HepG2 (cell line): Measurements from ENCODE around the gene PRRC2A. TPM values are rescaled to one million over a fixed set of nuclear protein-coding genes. Genes with fewer than 3 reads are reported as not detected.
A peak's percentile ranks its signal among the peaks of the same experiment; 100 is the strongest.

Experiments used
- ATAC-seq: fragments of 200-7000 bp; cut with Tn5 transposase; 3 replicates; pipeline ENCODE4 v1.9.1; 2020; ENCODE audit warnings: mild to moderate bottlenecking, moderate library complexity
- BruUV-seq: library from RNA; stranded (reverse); fragments of 400-500 nt; replicated peaks from 2 replicates; lab custom pipeline; 2021; lab: Mats Ljungman, UMichigan
- CTCF ChIA-PET: fragments of 300-600 bp; formaldehyde crosslinking; extraction: SDS; loops from one replicate; lab custom pipeline; 2021; ENCODE audit warnings: low total read pairs, inconsistent platforms, low intra/inter-chr PET ratio; lab: Yijun Ruan, JAX
- POLR2A ChIA-PET: fragments of 350-600 bp; sonication (Branson Sonifier 250); formaldehyde crosslinking; loops from one replicate; lab custom pipeline; 2020; ENCODE audit warnings: antibody characterized with exemption, inconsistent platforms; lab: Yijun Ruan, JAX
- DNase-seq: peaks from one replicate; pipeline ENCODE4 v3.0.0-alpha.2; 2015; ENCODE audit warnings: low spot score
- FAIRE-seq: peaks from 3 replicates; lab custom pipeline; 2011; peaks lifted over from hg19 to GRCh38; lab: Jason Lieb, UNC
- H2AFZ ChIP-seq: one replicate; pipeline ENCODE4 v1.6.1; 2011; ENCODE audit warnings: low read length, inconsistent platforms
- H3K27ac ChIP-seq: fragments of 300-600 bp; 3 replicates; pipeline ENCODE4 v1.8.0; 2011; ENCODE audit warnings: mixed run types, mild to moderate bottlenecking, mixed read lengths, low read length, inconsistent platforms; ENCODE audit not compliant: insufficient read depth; ENCODE audit errors: extremely low read length
- H3K27me3 ChIP-seq, 2 experiments: fragments of 200-600 bp in 1 of 2; 2 replicates in 1 of 2; 3 replicates in 1 of 2; pipeline versions ENCODE4 v1.6.0 to v1.8.0; 2011; ENCODE audit warnings: low read length in 2 of 2, mild to moderate bottlenecking in 2 of 2, moderate library complexity in 2 of 2, inconsistent platforms in 1 of 2; ENCODE audit not compliant: insufficient read depth in 2 of 2, control insufficient read depth in 1 of 2
- H3K36me3 ChIP-seq, 2 experiments: fragments of 200-600 bp in 1 of 2; replicated peaks in 1 of 2; 2 replicates in 1 of 2; 3 replicates in 1 of 2; pipeline versions ENCODE4 v1.5.1 to v1.8.0; 2011; ENCODE audit warnings: low read length in 2 of 2, inconsistent platforms in 1 of 2; ENCODE audit not compliant: insufficient read depth in 2 of 2, control insufficient read depth in 1 of 2
- H3K4me1 ChIP-seq: 2 replicates; pipeline ENCODE4 v1.5.1; 2012; ENCODE audit warnings: low read length, inconsistent platforms; ENCODE audit not compliant: insufficient read depth
- H3K4me2 ChIP-seq: 2 replicates; pipeline ENCODE4 v1.6.0; 2011; ENCODE audit warnings: low read depth, low read length, inconsistent platforms
- H3K4me3 ChIP-seq, 3 experiments: fragments of 200-600 bp in 1 of 3; sonication (generic), shearing (Covaris generic) in 1 of 3; replicated peaks in 1 of 3; 2 replicates each; pipeline ENCODE4 v1.5.1; 2011 to 2016; ENCODE audit warnings: low read length in 3 of 3, inconsistent platforms in 2 of 3, low read depth in 2 of 3, mild to moderate bottlenecking in 2 of 3, control low read depth in 1 of 3, mixed read lengths in 1 of 3; ENCODE audit not compliant: insufficient read depth in 1 of 3
- H3K79me2 ChIP-seq: one replicate; pipeline ENCODE4 v1.6.1; 2011; ENCODE audit warnings: low read length, inconsistent platforms; ENCODE audit not compliant: insufficient read depth
- H3K9ac ChIP-seq: 2 replicates; pipeline ENCODE4 v1.6.0; 2011; ENCODE audit warnings: mild to moderate bottlenecking, low read depth, low read length, inconsistent platforms; ENCODE audit not compliant: insufficient read depth
- H3K9me3 ChIP-seq: 2 replicates; pipeline ENCODE4 v1.5.1; 2012; ENCODE audit warnings: mild to moderate bottlenecking, low read length
- H4K20me1 ChIP-seq: 2 replicates; pipeline ENCODE4 v1.6.0; 2011; ENCODE audit warnings: inconsistent platforms, mild to moderate bottlenecking, low read length, moderate library complexity; ENCODE audit not compliant: insufficient read depth
- BHLHE40 ChIP-seq: IDR thresholded peaks from 2 replicates; pipeline ENCODE4 v1.6.1; 2011; ENCODE audit warnings: low read length, improper control_type of control experiment
- JUNB ChIP-seq: sonication (generic); formaldehyde crosslinking; IDR thresholded peaks from 2 replicates; pipeline ENCODE4 v1.8.0; 2022; ENCODE audit warnings: missing genetic modification reagents, mild to moderate bottlenecking, borderline replicate concordance
- NFYB ChIP-seq: sonication (generic); formaldehyde crosslinking; IDR thresholded peaks from 2 replicates; pipeline ENCODE4 v1.4.0; 2020; ENCODE audit warnings: missing genetic modification reagents
- PTBP1 ChIP-seq: fragments of 200-400 bp; formaldehyde crosslinking; IDR thresholded peaks from 2 replicates; pipeline ENCODE4 v1.6.1; 2018; ENCODE audit warnings: low read length, low read depth; ENCODE audit not compliant: poor library complexity, severe bottlenecking
- SETDB1 ChIP-seq: sonication (generic); formaldehyde crosslinking; IDR thresholded peaks from 2 replicates; pipeline ENCODE4 v1.5.1; 2020; ENCODE audit warnings: missing genetic modification reagents, mild to moderate bottlenecking, borderline replicate concordance
- SP1 ChIP-seq, 2 experiments: fragments of 450-650 bp in 1 of 2; sonication (generic) in 1 of 2; formaldehyde crosslinking in 1 of 2; IDR thresholded peaks; 2 replicates each; pipeline versions ENCODE4 v1.4.0 to v1.6.1; 2016 to 2020; ENCODE audit warnings: missing genetic modification reagents in 1 of 2
- ZNF260 ChIP-seq: sonication (generic); formaldehyde crosslinking; IDR thresholded peaks from 2 replicates; pipeline ENCODE4 v1.4.0; 2020; ENCODE audit warnings: missing genetic modification reagents, low read depth, mild to moderate bottlenecking, borderline replicate concordance
- ZNF501 ChIP-seq: sonication (generic); formaldehyde crosslinking; IDR thresholded peaks from 2 replicates; pipeline ENCODE4 v1.5.1; 2020; ENCODE audit warnings: mild to moderate bottlenecking, moderate library complexity, missing genetic modification reagents
- ZNF720 ChIP-seq: sonication (generic); formaldehyde crosslinking; IDR thresholded peaks from 2 replicates; pipeline ENCODE4 v1.4.0; 2020; ENCODE audit warnings: missing genetic modification reagents
- WGBS: methylation state at CpG from one replicate; pipeline ENCODE4 v1.1.6; 2017; ENCODE audit warnings: low lambda C conversion rate; 5-methylcytosine and 5-hydroxymethylcytosine counted together
- in situ Hi-C: cut with HindIII; loops from 2 replicates; pipeline ENCODE4 v1.10.0; 2017; ENCODE audit warnings: low pct_unique_long_range_greater_than_20kb; ENCODE audit not compliant: extremely low pct_ligation_motif_present
- intact Hi-C: fragments of 100-400 bp; cut with micrococcal nuclease; formaldehyde crosslinking; loops from one replicate; pipeline ENCODE4 v1.10.0; 2022; ENCODE audit not compliant: unreplicated experiment
- polyA plus RNA-seq, 8 experiments: library from polyadenylated mRNA; depleted of rRNA in 3 of 8; stranded (reverse) in 7 of 8; unstranded in 1 of 8; fragments of >200 nt; fragmentation: Illumina TruSeq in 4 of 8; extraction: Trizol in 4 of 8; gene quantifications; 2 replicates each; pipeline versions ENCODE4 v1.2.1 to v1.2.3, GENCODE V29; 2011 to 2016; ENCODE audit warnings: low read depth in 4 of 8, missing spikeins in 1 of 8, mixed read lengths in 1 of 8; ENCODE audit not compliant: insufficient read depth in 1 of 8
- total RNA-seq, 5 experiments: library from RNA; depleted of rRNA; stranded (reverse); fragments of >200 nt; fragmentation: Illumina TruSeq; extraction: Trizol; gene quantifications; 2 replicates each; pipeline ENCODE4 v1.2.3, GENCODE V29; 2016; ENCODE audit warnings: low read depth in 1 of 5
- TF ChIP-seq, protein P1 (sequence below): sonication (generic); formaldehyde crosslinking; conservative IDR thresholded peaks from 2 replicates; pipeline ENCODE4 v1.4.0; 2020; ENCODE audit warnings: missing genetic modification reagents
- TF ChIP-seq, protein P2 (sequence below): sonication (generic); formaldehyde crosslinking; IDR thresholded peaks from 2 replicates; pipeline ENCODE4 v1.4.0; 2020; ENCODE audit warnings: missing genetic modification reagents

Gene PRRC2A
- total and polyA plus RNA-seq, 2 of the 13 experiments (the other 11 are each of a cell fraction or from before 2014, with no cell fraction given) = 38.9 to 47.4 TPM

DNA sequence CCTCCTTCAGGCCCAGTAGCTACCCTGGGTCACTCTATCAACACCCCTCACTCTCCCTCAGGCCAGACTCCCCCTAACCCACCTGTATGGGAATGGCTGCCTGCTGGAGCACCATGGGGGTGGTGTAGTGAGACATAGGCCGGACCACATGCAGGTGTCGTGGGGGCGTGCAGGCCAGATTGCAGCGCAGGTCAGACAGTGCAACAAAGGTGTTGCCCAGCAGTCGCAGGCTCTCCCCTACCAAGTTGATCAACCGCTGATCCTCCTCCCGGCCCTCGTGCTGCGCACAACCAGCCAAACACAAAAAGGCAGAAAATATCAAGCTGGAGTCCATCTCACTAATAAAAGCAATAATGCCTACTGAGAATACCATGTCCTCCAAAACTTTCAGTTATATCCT lies 24.8 kb downstream of the PRRC2A start:
- WGBS = 97% methylated on average over 9 of the region's 9 CpGs
- CTCF ChIA-PET = no interaction called here
- FAIRE-seq = no peak

DNA sequence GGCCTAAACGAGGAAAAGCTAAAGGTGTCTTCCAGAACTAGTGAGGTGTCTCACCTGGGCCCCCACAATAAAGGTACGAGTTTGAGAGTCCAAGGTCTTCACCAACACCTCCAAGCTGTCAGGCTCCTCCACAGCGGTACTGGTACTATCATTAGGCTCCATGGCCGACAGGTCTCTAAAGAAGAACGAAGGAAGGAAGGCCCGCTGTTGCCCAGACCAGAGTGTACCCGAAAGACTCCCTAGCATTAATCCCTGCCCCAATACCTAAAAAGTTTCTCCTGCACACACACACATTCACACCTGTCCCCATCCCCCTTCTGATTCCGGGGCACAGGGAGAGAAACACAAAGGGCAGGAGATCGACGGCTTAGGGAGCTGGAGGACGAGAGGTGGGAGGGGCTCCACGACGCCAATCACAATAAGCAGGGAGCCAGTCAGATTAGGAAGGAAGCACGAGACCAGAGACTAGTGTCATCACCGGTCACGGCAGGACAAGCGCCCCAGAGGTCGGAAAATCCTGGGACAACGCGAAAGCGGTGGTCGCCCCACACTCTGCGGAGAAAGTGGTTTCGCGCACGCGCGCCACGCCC lies 31.2 kb downstream of the PRRC2A start:
- no peaks in the 10 kb centered on the region; a peak in 2 of 5 replicates for H3K27me3 ChIP-seq
- POLR2A ChIA-PET = interaction anchor here (0.6 to 8.0 kb wide), 34 partner anchors 8 to 1320 kb away, joined by 3 to 438 read pairs (median 6); partner anchors contain the start of genes ABHD16A, AIF1, ATP6V1G2 and C6orf47
- peak overlapping the region; percentile 96 for H3K27ac ChIP-seq
- H3K4me3 ChIP-seq = peak overlapping the region; percentile 73 to 88 (median 77)
- peak overlapping the region; percentile 91 for H3K9ac ChIP-seq
- H3K79me2 ChIP-seq = peaks cover 54% of the 10 kb centered on the region
- H2AFZ ChIP-seq = no peak overlapping the region
- CTCF ChIA-PET = no interaction called here
- H3K36me3 ChIP-seq = peaks cover 18 to 40% of the 10 kb centered on the region in 2 experiments
- TSS peak; percentile 61 for BruUV-seq
- DNase-seq (peak; percentile 89), ATAC-seq (peak; percentile 49), FAIRE-seq (peak; percentile 15)
- in situ Hi-C loops (no loop called here), intact Hi-C loops (loop anchor here (1.0 to 10.0 kb wide), 3 partner anchors 9 to 107 kb away; partner anchors contain the start of genes ATP6V1G2, C6orf47, DDX39B and NFKBIL1)
- H3K4me2 ChIP-seq = peak overlapping the region; percentile 100
- WGBS = 11% methylated on average over 15 of the region's 29 CpGs
- no peaks in the 10 kb centered on the region for H3K9me3 ChIP-seq
- peaks cover 56% of the 10 kb centered on the region for H3K4me1 ChIP-seq
- no peaks in the 10 kb centered on the region for H4K20me1 ChIP-seq
- no peak for TF ChIP-seq ZNF720 (CRISPR knock-in tag)
- TF ChIP-seq PTBP1 = peak; percentile 25
- TF ChIP-seq, protein P1, sequence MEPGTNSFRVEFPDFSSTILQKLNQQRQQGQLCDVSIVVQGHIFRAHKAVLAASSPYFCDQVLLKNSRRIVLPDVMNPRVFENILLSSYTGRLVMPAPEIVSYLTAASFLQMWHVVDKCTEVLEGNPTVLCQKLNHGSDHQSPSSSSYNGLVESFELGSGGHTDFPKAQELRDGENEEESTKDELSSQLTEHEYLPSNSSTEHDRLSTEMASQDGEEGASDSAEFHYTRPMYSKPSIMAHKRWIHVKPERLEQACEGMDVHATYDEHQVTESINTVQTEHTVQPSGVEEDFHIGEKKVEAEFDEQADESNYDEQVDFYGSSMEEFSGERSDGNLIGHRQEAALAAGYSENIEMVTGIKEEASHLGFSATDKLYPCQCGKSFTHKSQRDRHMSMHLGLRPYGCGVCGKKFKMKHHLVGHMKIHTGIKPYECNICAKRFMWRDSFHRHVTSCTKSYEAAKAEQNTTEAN = peak; percentile 59; the same call in 1 of the 2 replicates
- peak; percentile 88 for TF ChIP-seq BHLHE40
- peak; percentile 26; the same call in 1 of the 2 replicates for TF ChIP-seq JUNB (CRISPR knock-in tag)
- no peak for TF ChIP-seq SETDB1 (CRISPR knock-in tag)
- TF ChIP-seq NFYB = peak; percentile 59
- no peak for TF ChIP-seq ZNF260 (CRISPR knock-in tag)
- TF ChIP-seq, protein P2, sequence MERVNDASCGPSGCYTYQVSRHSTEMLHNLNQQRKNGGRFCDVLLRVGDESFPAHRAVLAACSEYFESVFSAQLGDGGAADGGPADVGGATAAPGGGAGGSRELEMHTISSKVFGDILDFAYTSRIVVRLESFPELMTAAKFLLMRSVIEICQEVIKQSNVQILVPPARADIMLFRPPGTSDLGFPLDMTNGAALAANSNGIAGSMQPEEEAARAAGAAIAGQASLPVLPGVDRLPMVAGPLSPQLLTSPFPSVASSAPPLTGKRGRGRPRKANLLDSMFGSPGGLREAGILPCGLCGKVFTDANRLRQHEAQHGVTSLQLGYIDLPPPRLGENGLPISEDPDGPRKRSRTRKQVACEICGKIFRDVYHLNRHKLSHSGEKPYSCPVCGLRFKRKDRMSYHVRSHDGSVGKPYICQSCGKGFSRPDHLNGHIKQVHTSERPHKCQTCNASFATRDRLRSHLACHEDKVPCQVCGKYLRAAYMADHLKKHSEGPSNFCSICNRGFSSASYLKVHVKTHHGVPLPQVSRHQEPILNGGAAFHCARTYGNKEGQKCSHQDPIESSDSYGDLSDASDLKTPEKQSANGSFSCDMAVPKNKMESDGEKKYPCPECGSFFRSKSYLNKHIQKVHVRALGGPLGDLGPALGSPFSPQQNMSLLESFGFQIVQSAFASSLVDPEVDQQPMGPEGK = peak; percentile 18; the same call in 1 of the 2 replicates
- TF ChIP-seq SP1 (IDR thresholded peaks at IDR 0.05) = no peak
- TF ChIP-seq SP1 (CRISPR knock-in tag; IDR thresholded peaks at IDR 0.05) = 0 out of 2 replicates have a peak, but pooled peaks have one; percentile 42

More for the DNA sequence above, 24.8 kb downstream of the PRRC2A start:
- Histone ChIP-seq H3K9me3 (no peaks in the 10 kb centered on the region), H3K27ac (no peak overlapping the region), H3K79me2 (peaks cover 23% of the 10 kb centered on the region), H2AFZ (no peak overlapping the region), H3K9ac (no peak overlapping the region), H3K4me2 (no peak overlapping the region), H3K36me3 (peaks cover 69 to 91% of the 10 kb centered on the region in 2 experiments), H4K20me1 (no peaks in the 10 kb centered on the region), H3K27me3 (no peaks in the 10 kb centered on the region), H3K4me1 (peaks cover 37% of the 10 kb centered on the region), H3K4me3 (no peak overlapping the region)
- no peak for ATAC-seq
- BruUV-seq = no TSS peak
- POLR2A ChIA-PET = interaction anchor here (0.9 to 3.6 kb wide), 5 partner anchors 9 to 24 kb away, joined by 3 to 104 read pairs (median 30); partner anchors contain the start of genes APOM, BAG6, C6orf47 and CSNK2B
- no peak for TF ChIP-seq ZNF501 (CRISPR knock-in tag)
- intact Hi-C loops = no loop called here
- DNase-seq = no peak
- in situ Hi-C loops = no loop called here
